GM21576 (cell line): Measurements from ENCODE around the gene NTRK2.

Experiments
- ATAC-seq: cut with Tn5 transposase; IDR thresholded peaks from one replicate; pipeline ENCODE4 v1.9.1; 2021; ENCODE audit warnings: mild to moderate bottlenecking, moderate library complexity; ENCODE audit not compliant: unreplicated experiment

NTRK2 gene

DNA sequence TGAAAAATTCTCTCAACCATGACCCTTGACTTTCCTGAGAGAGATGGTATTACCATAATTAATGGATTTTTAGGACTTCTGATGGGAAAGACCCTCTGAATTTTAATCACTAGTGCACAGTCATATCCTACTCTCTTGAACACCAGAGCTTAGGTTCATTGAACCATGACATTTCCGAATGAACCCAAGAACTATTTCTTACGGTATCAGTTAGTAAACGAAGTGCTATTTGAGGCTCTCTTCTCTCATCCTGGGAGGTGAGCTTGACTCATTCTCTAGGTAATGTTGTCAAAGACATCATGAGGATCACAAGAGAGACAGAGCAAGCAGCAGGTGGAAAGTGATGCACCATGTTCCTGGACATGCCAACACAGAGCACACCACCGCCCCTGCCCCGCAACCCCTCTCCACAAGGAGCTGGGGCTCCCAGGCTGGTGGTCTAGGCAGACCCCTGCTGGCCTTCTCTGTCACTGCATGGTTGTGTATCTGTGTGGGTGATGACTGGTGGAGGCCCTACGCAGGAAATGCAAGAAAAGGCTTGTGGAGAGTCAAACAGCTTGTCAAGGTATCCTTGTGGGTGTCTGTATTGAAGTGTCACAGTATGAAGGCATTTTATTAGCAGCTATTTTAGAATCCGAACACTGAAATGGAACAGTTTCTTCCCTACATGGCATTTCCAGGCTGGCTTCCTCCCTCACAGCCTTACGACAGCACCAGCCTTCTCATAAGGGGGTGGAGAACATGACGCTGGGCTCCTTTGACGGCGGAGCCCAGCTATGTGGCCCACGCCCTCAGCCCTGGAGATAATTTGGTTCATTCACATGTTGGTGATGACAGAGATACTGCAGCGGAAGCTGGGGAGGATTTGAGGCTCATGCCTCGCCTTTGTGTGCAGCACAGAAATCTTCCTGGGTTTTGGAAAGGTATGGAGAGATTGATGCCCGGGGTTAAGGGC, 297.6 kb downstream of the NTRK2 start:
- no peak for ATAC-seq

- ATAC-seq, result no peak
Observed at GRCh38 chr9:84969084-84969483, 299.6 kb downstream of the NTRK2 start.

GRCh38 chr9:84969736-84970135, 300.2 kb downstream of the NTRK2 start:
- no peak for ATAC-seq

DNA sequence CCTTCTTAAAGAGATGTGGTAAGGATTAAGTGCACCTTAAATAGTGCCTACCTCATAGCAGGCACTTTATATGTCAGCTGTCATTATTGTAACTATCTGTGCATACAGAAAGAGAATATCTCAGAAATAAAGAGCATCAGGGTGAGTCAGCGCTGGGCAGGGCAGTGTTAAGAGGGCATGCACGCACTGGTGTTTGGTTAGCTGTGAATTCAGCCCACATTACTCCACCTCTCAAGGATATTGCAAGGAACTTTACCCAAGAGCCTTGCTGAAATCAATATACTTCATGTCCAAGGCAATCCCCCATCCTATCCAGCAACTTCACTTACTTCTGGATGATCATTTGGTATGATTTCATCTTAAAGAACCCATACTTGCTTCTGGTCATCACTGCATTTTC, 300.9 kb downstream of the NTRK2 start:
- no peak for ATAC-seq

GRCh38 chr9:84971571-84971970, 302.0 kb downstream of the NTRK2 start:
- ATAC-seq, result no peak

- ATAC-seq, result no peak
Observed at GRCh38 chr9:84974258-84974657, 304.7 kb downstream of the NTRK2 start.

- ATAC-seq, result no peak
Observed at GRCh38 chr9:84974855-84975254, 305.3 kb downstream of the NTRK2 start.

- ATAC-seq, result no peak
Observed at GRCh38 chr9:84975926-84976325, 306.4 kb downstream of the NTRK2 start.

DNA sequence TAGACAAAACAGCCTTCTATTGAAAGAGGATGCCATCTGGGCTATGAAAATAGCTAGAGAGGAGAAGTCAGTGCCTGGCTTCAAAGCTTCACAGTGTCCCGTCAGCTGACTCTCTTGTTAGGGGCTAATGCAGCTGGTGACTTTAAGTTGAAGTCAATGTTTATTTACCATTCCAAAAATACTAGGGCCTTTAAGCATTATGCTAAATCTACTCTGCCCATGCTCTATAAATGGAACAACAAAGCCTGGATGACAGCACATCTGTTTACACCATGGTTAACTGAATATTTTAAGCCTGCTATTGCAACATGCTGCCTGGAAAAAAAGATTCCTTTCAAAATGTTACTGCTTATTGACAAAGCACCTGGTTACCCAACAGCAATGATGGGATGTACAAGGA, 309.1 kb downstream of the NTRK2 start:
- ATAC-seq, result no peak

- no peak for ATAC-seq
Observed at GRCh38 chr9:84983749-84984148, 314.2 kb downstream of the NTRK2 start.

GRCh38 chr9:84988621-84989020, 319.1 kb downstream of the NTRK2 start:
- no peak for ATAC-seq

DNA sequence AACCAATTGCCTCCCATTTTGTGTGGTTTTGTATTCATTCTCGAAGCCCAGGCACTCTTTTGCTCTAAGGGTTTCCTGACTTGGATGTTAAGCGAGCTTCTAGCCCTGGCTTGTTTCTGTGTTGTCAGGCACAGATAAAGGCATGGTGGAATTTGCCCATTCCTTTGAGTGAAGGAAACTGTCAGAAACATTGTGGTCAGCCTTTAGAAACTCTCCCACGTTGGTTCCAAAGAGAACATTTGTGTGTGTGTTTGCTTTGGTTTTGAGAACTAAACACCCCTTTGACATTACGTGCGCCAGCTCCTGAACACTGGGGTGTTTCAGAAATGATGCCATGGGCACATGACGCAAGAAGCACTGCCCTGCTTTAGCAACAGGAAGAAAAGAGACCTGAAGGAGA, 320.9 kb downstream of the NTRK2 start:
- no peak for ATAC-seq

- no peak for ATAC-seq
Observed at GRCh38 chr9:84990850-84991513, 321.5 kb downstream of the NTRK2 start.

GRCh38 chr9:84991514-84991870, 322.0 kb downstream of the NTRK2 start:
- no peak for ATAC-seq

GRCh38 chr9:84992381-84992780, 322.9 kb downstream of the NTRK2 start:
- ATAC-seq, result no peak

GRCh38 chr9:84993105-84993504, 323.6 kb downstream of the NTRK2 start:
- no peak for ATAC-seq

GRCh38 chr9:84996029-84996428, 326.5 kb downstream of the NTRK2 start:
- no peak for ATAC-seq

DNA sequence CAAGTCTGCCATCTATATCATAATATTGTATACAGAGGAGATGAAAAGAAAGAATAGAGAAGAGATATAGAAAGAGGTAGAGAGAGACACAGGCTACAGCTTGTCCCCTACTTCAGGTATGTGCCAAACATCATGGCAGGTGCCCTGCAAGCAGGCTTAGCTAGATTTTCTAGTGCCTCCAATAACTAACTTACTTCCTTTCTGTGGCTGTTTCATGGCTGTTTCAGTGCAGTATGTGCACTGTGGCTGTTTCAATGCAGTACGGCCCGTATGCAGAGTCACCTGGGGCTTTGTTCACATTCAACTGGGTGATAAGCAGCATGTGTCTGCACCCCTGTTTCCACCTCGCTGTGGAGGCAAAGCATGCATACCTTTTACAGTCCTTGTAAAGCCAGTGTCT, 327.2 kb downstream of the NTRK2 start:
- no peak for ATAC-seq

DNA sequence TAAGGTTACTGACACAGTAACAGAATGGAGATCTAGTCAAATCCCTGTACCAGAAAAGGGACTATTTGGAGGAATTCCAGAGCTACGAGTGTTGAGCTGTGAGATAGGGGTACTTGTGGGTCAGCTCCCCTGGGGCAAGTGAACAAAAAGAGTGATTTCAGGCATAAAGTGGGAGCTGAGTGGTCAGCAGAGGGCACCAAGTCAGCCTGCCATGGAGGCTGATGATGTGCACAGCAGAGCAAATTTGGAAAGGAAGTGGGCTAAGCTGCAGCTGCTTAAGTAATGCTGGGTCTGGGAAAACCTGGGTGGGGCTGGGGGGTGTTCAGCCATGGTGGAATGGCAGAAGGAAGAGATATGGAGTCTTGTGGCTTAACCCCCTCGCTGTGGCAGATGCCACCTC, 327.9 kb downstream of the NTRK2 start:
- ATAC-seq, result no peak

DNA sequence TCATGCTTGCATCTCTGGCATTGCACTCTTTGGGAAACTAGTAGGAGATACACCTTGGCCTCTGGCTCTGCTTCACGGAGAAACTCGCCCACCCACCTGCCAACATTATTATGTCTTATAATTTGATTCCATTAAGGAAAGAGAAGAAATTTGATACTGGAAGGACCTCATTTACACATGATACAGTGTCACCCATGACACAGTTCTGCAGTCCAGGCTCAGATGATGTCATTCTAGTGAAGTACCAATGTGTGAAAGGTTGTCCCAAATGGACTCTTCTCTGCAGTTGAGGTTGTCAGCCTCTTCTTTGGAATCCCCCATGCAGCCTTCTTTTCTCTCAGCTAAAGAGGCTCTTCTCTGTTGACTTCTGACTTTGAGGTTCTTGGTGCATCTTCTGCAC, 329.1 kb downstream of the NTRK2 start:
- no peak for ATAC-seq

GRCh38 chr9:84999788-85000187, 330.3 kb downstream of the NTRK2 start:
- no peak for ATAC-seq

DNA sequence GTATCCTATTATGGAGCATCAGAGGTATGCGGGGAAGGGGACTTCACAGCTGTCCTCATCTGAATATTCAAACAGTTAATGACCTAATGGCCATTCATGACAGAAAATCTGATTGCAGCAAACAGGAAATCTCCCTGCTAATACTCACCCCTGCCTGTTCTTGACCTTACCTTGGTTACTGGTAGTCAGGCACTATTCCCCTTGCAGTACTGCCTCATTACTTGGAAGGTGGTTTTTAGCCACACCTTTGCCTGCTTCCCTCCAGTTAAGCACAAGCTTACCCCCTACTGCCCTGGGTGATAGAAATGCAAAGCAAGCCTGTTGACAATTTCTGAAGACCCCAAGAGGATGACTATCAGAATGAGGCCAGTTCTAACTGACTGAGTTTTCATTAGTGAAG, 332.4 kb downstream of the NTRK2 start:
- ATAC-seq, result no peak
